IMR-90 (cell line): Measurements from ENCODE around the gene SOST. TPM values are rescaled to one million over a fixed set of nuclear protein-coding genes. Genes with fewer than 3 reads are reported as not detected.

Experiments
- ATAC-seq: fragments of 200-7000 bp; cut with Tn5 transposase; 2 replicates; pipeline ENCODE4 v1.9.1; 2020; ENCODE audit warnings: low read depth, mild to moderate bottlenecking, moderate library complexity
- BruUV-seq: library from RNA; stranded (reverse); fragments of 400-500 nt; replicated peaks from 2 replicates; lab custom pipeline; 2021; lab: Mats Ljungman, UMichigan
- CTCF ChIA-PET: fragments of 300-600 bp; formaldehyde crosslinking; extraction: SDS; loops from one replicate; lab custom pipeline; 2021; ENCODE audit warnings: antibody characterized with exemption; lab: Yijun Ruan, JAX
- POLR2A ChIA-PET: fragments of 300-600 bp; sonication (Branson Sonifier 250); formaldehyde crosslinking; loops from one replicate; lab custom pipeline; 2022; ENCODE audit warnings: antibody characterized with exemption; ENCODE audit not compliant: unreplicated experiment; lab: Charles Lee
- DNase-seq: peaks from one replicate; pipeline ENCODE4 v3.0.0; 2013
- H2AFZ ChIP-seq: replicated peaks from 2 replicates; pipeline ENCODE3; 2013; ENCODE audit warnings: low read length, mild to moderate bottlenecking; ENCODE audit not compliant: poor library complexity
- H2AK5ac ChIP-seq: 2 replicates; pipeline ENCODE4 v1.6.1; 2013; ENCODE audit warnings: low read depth, low read length, inconsistent platforms
- H2AK9ac ChIP-seq: replicated peaks from 2 replicates; pipeline ENCODE3; 2013; ENCODE audit warnings: mild to moderate bottlenecking, low read depth, low read length, moderate library complexity; ENCODE audit not compliant: poor library complexity
- H2BK120ac ChIP-seq: 2 replicates; pipeline ENCODE4 v1.6.1; 2013; ENCODE audit warnings: low read depth, low read length, inconsistent platforms
- H2BK15ac ChIP-seq: 3 replicates; pipeline ENCODE4 v1.6.1; 2013; ENCODE audit warnings: low read depth, low read length, inconsistent platforms
- H2BK20ac ChIP-seq: 2 replicates; pipeline ENCODE4 v1.6.1; 2013; ENCODE audit warnings: low read depth, mild to moderate bottlenecking, inconsistent platforms, low read length, moderate library complexity
- H2BK5ac ChIP-seq: 2 replicates; pipeline ENCODE4 v1.6.1; 2013; ENCODE audit warnings: mild to moderate bottlenecking, low read depth, low read length, inconsistent platforms; ENCODE audit not compliant: poor library complexity, severe bottlenecking
- H3K14ac ChIP-seq: replicated peaks from 2 replicates; pipeline ENCODE4 v1.6.1; 2013; ENCODE audit warnings: low read depth, low read length, inconsistent platforms
- H3K18ac ChIP-seq: 2 replicates; pipeline ENCODE4 v1.6.1; 2013; ENCODE audit warnings: low read depth, low read length, control low read depth
- H3K23ac ChIP-seq: 2 replicates; pipeline ENCODE4 v1.6.1; 2013; ENCODE audit warnings: low read depth, low read length, inconsistent platforms
- H3K27ac ChIP-seq: 2 replicates; pipeline ENCODE4 v1.5.1; 2013; ENCODE audit warnings: mild to moderate bottlenecking, control low read depth, low read length; ENCODE audit not compliant: insufficient read depth
- H3K27me3 ChIP-seq: 2 replicates; pipeline ENCODE4 v1.6.1; 2013; ENCODE audit warnings: low read length; ENCODE audit not compliant: control insufficient read depth, insufficient read depth
- H3K36me3 ChIP-seq: 2 replicates; pipeline ENCODE4 v1.6.1; 2013; ENCODE audit warnings: low read length, mixed read lengths; ENCODE audit not compliant: control insufficient read depth, insufficient read depth
- H3K4ac ChIP-seq: 2 replicates; pipeline ENCODE4 v1.6.1; 2013; ENCODE audit warnings: low read depth, low read length, inconsistent platforms
- H3K4me1 ChIP-seq: 2 replicates; pipeline ENCODE4 v1.6.1; 2013; ENCODE audit warnings: low read length, mixed read lengths; ENCODE audit not compliant: control insufficient read depth, insufficient read depth
- H3K4me2 ChIP-seq: 2 replicates; pipeline ENCODE4 v1.6.1; 2013; ENCODE audit warnings: low read depth, mild to moderate bottlenecking, control low read depth, low read length, moderate library complexity
- H3K4me3 ChIP-seq: 2 replicates; pipeline ENCODE4 v1.5.1; 2013; ENCODE audit warnings: low read depth, mild to moderate bottlenecking, control low read depth, low read length, moderate library complexity; ENCODE audit not compliant: insufficient read depth
- H3K56ac ChIP-seq: 2 replicates; pipeline ENCODE4 v1.6.1; 2013; ENCODE audit warnings: low read length, inconsistent platforms; ENCODE audit not compliant: insufficient read depth; ENCODE audit errors: extremely low read depth
- H3K79me1 ChIP-seq, 2 experiments: 2 replicates each; pipeline ENCODE4 v1.6.1; 2013; ENCODE audit warnings: low read length in 2 of 2, inconsistent platforms in 1 of 2, low read depth in 1 of 2
- H3K9ac ChIP-seq: 2 replicates; pipeline ENCODE4 v1.6.1; 2013; ENCODE audit warnings: low read depth, low read length, control low read depth
- H3K9me1 ChIP-seq: 2 replicates; pipeline ENCODE4 v1.6.1; 2013; ENCODE audit warnings: low read length, inconsistent platforms; ENCODE audit not compliant: insufficient read depth
- H3K9me3 ChIP-seq: 2 replicates; pipeline ENCODE4 v1.6.1; 2013; ENCODE audit warnings: low read length; ENCODE audit not compliant: control insufficient read depth, insufficient read depth
- H4K20me1 ChIP-seq: 2 replicates; pipeline ENCODE4 v1.6.1; 2013; ENCODE audit warnings: low read length, inconsistent platforms; ENCODE audit not compliant: insufficient read depth
- H4K5ac ChIP-seq: 2 replicates; pipeline ENCODE4 v1.6.1; 2013; ENCODE audit warnings: mild to moderate bottlenecking, low read depth, low read length, control low read depth
- H4K8ac ChIP-seq, 2 experiments: 2 replicates each; pipeline ENCODE4 v1.6.1; 2013; ENCODE audit warnings: low read depth in 2 of 2, low read length in 2 of 2, control low read depth in 1 of 2, inconsistent platforms in 1 of 2
- H4K91ac ChIP-seq: 2 replicates; pipeline ENCODE4 v1.6.1; 2013; ENCODE audit warnings: low read depth, low read length, inconsistent platforms; ENCODE audit not compliant: insufficient read depth
- CHD1 ChIP-seq: IDR thresholded peaks from 2 replicates; pipeline ENCODE4 v1.6.1; 2012; ENCODE audit warnings: low read depth, low read length, improper control_type of control experiment
- MAZ ChIP-seq: IDR thresholded peaks from 2 replicates; pipeline ENCODE4 v1.6.1; 2012; ENCODE audit warnings: low read depth, mild to moderate bottlenecking, low read length, improper control_type of control experiment, moderate library complexity, borderline replicate concordance
- MXI1 ChIP-seq: IDR thresholded peaks from 2 replicates; pipeline ENCODE4 v1.6.1; 2012; ENCODE audit warnings: low read depth, mild to moderate bottlenecking, low read length, moderate library complexity, borderline replicate concordance
- RAD21 ChIP-seq: IDR thresholded peaks from 2 replicates; pipeline ENCODE4 v1.6.1; 2012; ENCODE audit warnings: low read length, improper control_type of control experiment
- SMC3 ChIP-seq: fragments of 150-350 bp; IDR thresholded peaks from 2 replicates; pipeline ENCODE4 v1.6.1; 2016; ENCODE audit warnings: low read depth, mild to moderate bottlenecking, antibody characterized with exemption, low read length, moderate library complexity
- USF2 ChIP-seq: fragments of 150-350 bp; IDR thresholded peaks from 2 replicates; pipeline ENCODE4 v1.6.1; 2017; ENCODE audit warnings: mild to moderate bottlenecking, antibody characterized with exemption, low read length, low read depth
- WGBS, 2 experiments: methylation state at CpG; one replicate each; pipeline versions ENCODE4 v1.1.5 to v1.1.7; 2013; ENCODE audit warnings: missing lambda C conversion rate in 2 of 2; ENCODE audit not compliant: insufficient read length in 1 of 2; ENCODE audit errors: extremely low coverage in 2 of 2; 5-methylcytosine and 5-hydroxymethylcytosine counted together
- dilution Hi-C: fragments of 300-500 bp; cut with HindIII; formaldehyde crosslinking; loops from one replicate; pipeline ENCODE4 v1.14.3; 2018; ENCODE audit warnings: low sequenced_read_pairs; ENCODE audit not compliant: unreplicated experiment
- in situ Hi-C: fragments of 300-500 bp; cut with MboI; formaldehyde crosslinking; loops from 3 replicates; pipeline ENCODE4 v1.14.3; 2019; ENCODE audit warnings: low sequenced_read_pairs, inconsistent platforms, mixed read lengths
- intact Hi-C: fragments of 100-400 bp; cut with micrococcal nuclease; formaldehyde crosslinking; loops from 2 replicates; pipeline ENCODE4 v1.10.0; 2022
- polyA plus RNA-seq, 3 experiments: library from polyadenylated mRNA; depleted of rRNA; stranded (reverse); fragments of >200 nt; gene quantifications; 2 replicates each; pipeline ENCODE4 v1.2.3, GENCODE V29; 2012; ENCODE audit warnings: low replicate concordance in 1 of 3
- total RNA-seq: library from RNA; depleted of rRNA; stranded (reverse); fragments of >200 nt; gene quantifications from 2 replicates; pipeline ENCODE4 v1.2.3, GENCODE V29; 2012

Gene SOST
- total and polyA plus RNA-seq, 2 of the 4 experiments (the other 2 are of a cell fraction) = not detected

GRCh38 chr17:43770957-43771356 is 12.4 kb upstream of the SOST start:
- ChIA-PET POLR2A (no interaction called here), CTCF (no interaction called here)
- no peak overlapping the region for H2BK20ac ChIP-seq
- H3K14ac ChIP-seq = no peak overlapping the region
- H4K8ac ChIP-seq = no peak overlapping the region
- peaks cover 16 to 39% of the 10 kb centered on the region in 2 experiments; a peak in 3 of 4 replicates for H3K79me1 ChIP-seq
- H2BK15ac ChIP-seq = no peak overlapping the region
- no peak overlapping the region for H4K91ac ChIP-seq
- no peak overlapping the region for H2AFZ ChIP-seq
- intact Hi-C loops = no loop called here
- no peak overlapping the region for H3K27ac ChIP-seq
- peaks cover 52% of the 10 kb centered on the region for H3K36me3 ChIP-seq
- DNase-seq = no peak
- H2BK5ac ChIP-seq = no peak overlapping the region
- H2BK120ac ChIP-seq = no peak overlapping the region
- H3K4me1 ChIP-seq = no peaks in the 10 kb centered on the region
- peaks cover 16% of the 10 kb centered on the region for H3K9me1 ChIP-seq
- H3K4ac ChIP-seq = no peak overlapping the region
- no peak overlapping the region for H2AK5ac ChIP-seq
- in situ Hi-C loops = no loop called here
- TF ChIP-seq MAZ (no peak), CHD1 (no peak), SMC3 (no peak), RAD21 (no peak), USF2 (no peak), MXI1 (no peak)
- peaks cover 18% of the 10 kb centered on the region for H4K20me1 ChIP-seq
- no peak overlapping the region for H3K56ac ChIP-seq
- no peak overlapping the region for H4K5ac ChIP-seq
- no peak overlapping the region for H3K9ac ChIP-seq
- H3K9me3 ChIP-seq = no peaks in the 10 kb centered on the region
- no peaks in the 10 kb centered on the region for H3K27me3 ChIP-seq
- H3K4me3 ChIP-seq = no peak overlapping the region
- H3K23ac ChIP-seq = no peak overlapping the region
- 100% methylated on average over 1 of the region's 2 CpGs; no CpG with 5 or more reads in 1 of the 2 experiments for WGBS, 2 experiments
- no peak overlapping the region for H3K18ac ChIP-seq
- no peak for ATAC-seq
- no peak overlapping the region for H3K4me2 ChIP-seq
- no peak overlapping the region for H2AK9ac ChIP-seq
- dilution Hi-C loops = no loop called here
- no TSS peak for BruUV-seq
